SK-N-SH (cell line): ENCODE measurements around the gene LSS. TPM values are rescaled to one million over a fixed set of nuclear protein-coding genes. Genes with fewer than 3 reads are reported as not detected.

Source experiments
- CTCF ChIA-PET: fragments of 300-600, 350-600 bp; formaldehyde crosslinking; extraction: SDS; loops from one replicate; lab custom pipeline; 2021; lab: Yijun Ruan, JAX
- POLR2A ChIA-PET: fragments of 350-600 bp; sonication (Branson Sonifier 250); formaldehyde crosslinking; extraction: SDS; loops from one replicate; lab custom pipeline; 2020; ENCODE audit warnings: antibody characterized with exemption, inconsistent platforms; lab: Yijun Ruan, JAX
- DNase-seq: peaks from one replicate; pipeline ENCODE4 v3.0.0; 2012
- H2AFZ ChIP-seq: fragments of 200-600 bp; sonication (generic); 2 replicates; pipeline ENCODE4 v1.8.1; 2016; ENCODE audit warnings: antibody characterized with exemption, mild to moderate bottlenecking, low read depth
- H3F3A ChIP-seq: fragments of 200-600 bp; sonication (generic); replicated peaks from 2 replicates; pipeline ENCODE3; 2016; ENCODE audit warnings: antibody characterized with exemption, mild to moderate bottlenecking; ENCODE audit not compliant: insufficient read depth
- H3K27ac ChIP-seq, 2 experiments: fragments of 200-500 bp in 1 of 2; fragments of 200-600 bp in 1 of 2; sonication (Bioruptor generic) in 1 of 2; sonication (generic), shearing (Covaris generic) in 1 of 2; 2 replicates each; pipeline versions ENCODE4 v1.5.1 to v1.6.1; 2014 to 2016; ENCODE audit warnings: low read depth in 2 of 2, inconsistent platforms in 1 of 2, low read length in 1 of 2, mild to moderate bottlenecking in 1 of 2, mixed read lengths in 1 of 2
- H3K27me3 ChIP-seq: fragments of 200-600 bp; sonication (generic), shearing (Covaris generic); 2 replicates; pipeline ENCODE4 v1.6.1; 2016; ENCODE audit warnings: mixed run types; ENCODE audit not compliant: insufficient read depth
- H3K36me3 ChIP-seq, 2 experiments: fragments of 200-500 bp in 1 of 2; fragments of 200-600 bp in 1 of 2; sonication (Bioruptor generic) in 1 of 2; sonication (generic) in 1 of 2; replicated peaks in 1 of 2; 2 replicates each; pipeline versions ENCODE3 to v1.5.1; 2014 to 2016; ENCODE audit warnings: low read length in 1 of 2, mild to moderate bottlenecking in 1 of 2; ENCODE audit not compliant: insufficient read depth in 2 of 2, control insufficient read depth in 1 of 2
- H3K4me1 ChIP-seq, 2 experiments: fragments of 200-500 bp in 1 of 2; fragments of 200-600 bp in 1 of 2; sonication (Bioruptor generic) in 1 of 2; sonication (generic), shearing (Covaris generic) in 1 of 2; 2 replicates each; pipeline versions ENCODE4 v1.5.1 to v1.6.1; 2014 to 2016; ENCODE audit warnings: low read depth in 1 of 2, low read length in 1 of 2, mixed run types in 1 of 2; ENCODE audit not compliant: insufficient read depth in 2 of 2, control insufficient read depth in 1 of 2
- H3K4me2 ChIP-seq: fragments of 200-600 bp; sonication (generic), shearing (Covaris generic); 2 replicates; pipeline ENCODE4 v1.6.1; 2017; ENCODE audit warnings: mixed run types
- H3K4me3 ChIP-seq, 2 experiments: fragments of 200-500 bp in 1 of 2; fragments of 200-600 bp in 1 of 2; sonication (Bioruptor generic) in 1 of 2; sonication (generic), shearing (Covaris generic) in 1 of 2; 2 replicates each; pipeline versions ENCODE4 v1.5.1 to v1.8.1; 2014 to 2016; ENCODE audit warnings: low read depth in 2 of 2, inconsistent platforms in 1 of 2, low read length in 1 of 2, mild to moderate bottlenecking in 1 of 2, mixed read lengths in 1 of 2, moderate library complexity in 1 of 2
- H3K79me2 ChIP-seq: fragments of 200-600 bp; sonication (generic); 2 replicates; pipeline ENCODE4 v1.8.1; 2017; ENCODE audit warnings: mild to moderate bottlenecking; ENCODE audit not compliant: insufficient read depth
- H3K9ac ChIP-seq: fragments of 200-600 bp; sonication (generic); 2 replicates; pipeline ENCODE4 v1.6.1; 2017; ENCODE audit warnings: mixed run types
- H3K9me2 ChIP-seq: fragments of 200-600 bp; sonication (generic); 2 replicates; pipeline ENCODE4 v1.6.1; 2017; ENCODE audit warnings: mixed run types
- H3K9me3 ChIP-seq: fragments of 200-600 bp; sonication (generic); 2 replicates; pipeline ENCODE4 v1.6.1; 2017; ENCODE audit warnings: mixed run types, mild to moderate bottlenecking, moderate library complexity
- H4K20me1 ChIP-seq: fragments of 200-600 bp; sonication (generic); 2 replicates; pipeline ENCODE4 v1.6.1; 2017; ENCODE audit warnings: mild to moderate bottlenecking, mixed run types; ENCODE audit not compliant: insufficient read depth
- ELF1 ChIP-seq: IDR thresholded peaks from 2 replicates; pipeline ENCODE4 v1.4.0; 2012
- EP300 ChIP-seq, 2 experiments: IDR thresholded peaks; 2 replicates each; pipeline versions ENCODE4 v1.4.0 to v1.6.1; 2012; ENCODE audit warnings: borderline replicate concordance in 1 of 2, low read depth in 1 of 2, low read length in 1 of 2
- FOXJ3 ChIP-seq: sonication (generic); formaldehyde crosslinking; IDR thresholded peaks from 2 replicates; pipeline ENCODE4 v1.5.1; 2020; ENCODE audit warnings: mild to moderate bottlenecking, missing genetic modification reagents
- FOXM1 ChIP-seq: IDR thresholded peaks from 2 replicates; pipeline ENCODE4 v1.4.0; 2012; ENCODE audit warnings: low read depth, mild to moderate bottlenecking
- GABPA ChIP-seq: IDR thresholded peaks from 2 replicates; pipeline ENCODE4 v1.4.0; 2012; ENCODE audit warnings: low read depth, mild to moderate bottlenecking
- GATA2 ChIP-seq: sonication (generic); formaldehyde crosslinking; IDR thresholded peaks from 2 replicates; pipeline ENCODE4 v1.5.0; 2020; ENCODE audit warnings: mild to moderate bottlenecking, missing genetic modification reagents
- IRF3 ChIP-seq: fragments of 150-350 bp; IDR thresholded peaks from 2 replicates; pipeline ENCODE4 v1.6.1; 2016; ENCODE audit warnings: mild to moderate bottlenecking, low read depth, low read length
- JUND ChIP-seq: IDR thresholded peaks from 2 replicates; pipeline ENCODE4 v1.4.0; 2012
- MEF2A ChIP-seq: IDR thresholded peaks from 2 replicates; pipeline ENCODE4 v1.4.0; 2012; ENCODE audit warnings: low read depth, borderline replicate concordance
- NFIC ChIP-seq: IDR thresholded peaks from 2 replicates; pipeline ENCODE4 v1.4.0; 2012; ENCODE audit warnings: borderline replicate concordance
- PBX3 ChIP-seq: IDR thresholded peaks from 2 replicates; pipeline ENCODE4; 2012
- RAD21 ChIP-seq: IDR thresholded peaks from 2 replicates; pipeline ENCODE4 v1.6.1; 2012; ENCODE audit warnings: mild to moderate bottlenecking, low read length
- RCOR1 ChIP-seq: fragments of 150-350 bp; IDR thresholded peaks from 2 replicates; pipeline ENCODE4 v1.6.1; 2017; ENCODE audit warnings: antibody characterized with exemption, low read length
- RFX5 ChIP-seq: IDR thresholded peaks from 2 replicates; pipeline ENCODE4 v1.6.1; 2012; ENCODE audit warnings: mild to moderate bottlenecking, improper control_type of control experiment, low read length
- SIN3A ChIP-seq: IDR thresholded peaks from 2 replicates; pipeline ENCODE4 v1.6.1; 2012; ENCODE audit warnings: low read depth, mild to moderate bottlenecking, low read length, moderate library complexity, borderline replicate concordance
- SMC3 ChIP-seq: IDR thresholded peaks from 2 replicates; pipeline ENCODE4 v1.6.1; 2012; ENCODE audit warnings: low read depth, low read length, improper control_type of control experiment
- TAF1 ChIP-seq: IDR thresholded peaks from 2 replicates; pipeline ENCODE4 v1.6.1; 2012; ENCODE audit warnings: low read depth, mild to moderate bottlenecking, low read length, moderate library complexity, borderline replicate concordance
- USF1 ChIP-seq: IDR thresholded peaks from 2 replicates; pipeline ENCODE4 v1.4.0; 2012; ENCODE audit warnings: low read depth, borderline replicate concordance
- WGBS: methylation state at CpG from one replicate; pipeline ENCODE4 v1.1.6; 2017; ENCODE audit warnings: low lambda C conversion rate; 5-methylcytosine and 5-hydroxymethylcytosine counted together
- polyA plus RNA-seq, 3 experiments: library from polyadenylated mRNA; depleted of rRNA; stranded (reverse); fragments of >200 nt; gene quantifications; 2 replicates each; pipeline ENCODE4 v1.2.3, GENCODE V29; 2012
- TF ChIP-seq, protein P1 (sequence below): IDR thresholded peaks from 2 replicates; pipeline ENCODE4 v1.6.1; 2012; ENCODE audit warnings: mild to moderate bottlenecking, low read depth, low read length, moderate library complexity

Gene LSS
- polyA plus RNA-seq, 1 of the 3 experiments (the other 2 are of a cell fraction): 38.7 TPM

- TF ChIP-seq, protein P1, sequence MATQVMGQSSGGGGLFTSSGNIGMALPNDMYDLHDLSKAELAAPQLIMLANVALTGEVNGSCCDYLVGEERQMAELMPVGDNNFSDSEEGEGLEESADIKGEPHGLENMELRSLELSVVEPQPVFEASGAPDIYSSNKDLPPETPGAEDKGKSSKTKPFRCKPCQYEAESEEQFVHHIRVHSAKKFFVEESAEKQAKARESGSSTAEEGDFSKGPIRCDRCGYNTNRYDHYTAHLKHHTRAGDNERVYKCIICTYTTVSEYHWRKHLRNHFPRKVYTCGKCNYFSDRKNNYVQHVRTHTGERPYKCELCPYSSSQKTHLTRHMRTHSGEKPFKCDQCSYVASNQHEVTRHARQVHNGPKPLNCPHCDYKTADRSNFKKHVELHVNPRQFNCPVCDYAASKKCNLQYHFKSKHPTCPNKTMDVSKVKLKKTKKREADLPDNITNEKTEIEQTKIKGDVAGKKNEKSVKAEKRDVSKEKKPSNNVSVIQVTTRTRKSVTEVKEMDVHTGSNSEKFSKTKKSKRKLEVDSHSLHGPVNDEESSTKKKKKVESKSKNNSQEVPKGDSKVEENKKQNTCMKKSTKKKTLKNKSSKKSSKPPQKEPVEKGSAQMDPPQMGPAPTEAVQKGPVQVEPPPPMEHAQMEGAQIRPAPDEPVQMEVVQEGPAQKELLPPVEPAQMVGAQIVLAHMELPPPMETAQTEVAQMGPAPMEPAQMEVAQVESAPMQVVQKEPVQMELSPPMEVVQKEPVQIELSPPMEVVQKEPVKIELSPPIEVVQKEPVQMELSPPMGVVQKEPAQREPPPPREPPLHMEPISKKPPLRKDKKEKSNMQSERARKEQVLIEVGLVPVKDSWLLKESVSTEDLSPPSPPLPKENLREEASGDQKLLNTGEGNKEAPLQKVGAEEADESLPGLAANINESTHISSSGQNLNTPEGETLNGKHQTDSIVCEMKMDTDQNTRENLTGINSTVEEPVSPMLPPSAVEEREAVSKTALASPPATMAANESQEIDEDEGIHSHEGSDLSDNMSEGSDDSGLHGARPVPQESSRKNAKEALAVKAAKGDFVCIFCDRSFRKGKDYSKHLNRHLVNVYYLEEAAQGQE: no peak
- no peak for TF ChIP-seq EP300 (IDR thresholded peaks at IDR 0.05; ENCODE audit: borderline replicate concordance in 1 of 2, low read depth in 1 of 2, low read length in 1 of 2)
These were observed 77.1 kb downstream of the LSS start (continued) for GRCh38 chr21:46151261-46151988.

DNA sequence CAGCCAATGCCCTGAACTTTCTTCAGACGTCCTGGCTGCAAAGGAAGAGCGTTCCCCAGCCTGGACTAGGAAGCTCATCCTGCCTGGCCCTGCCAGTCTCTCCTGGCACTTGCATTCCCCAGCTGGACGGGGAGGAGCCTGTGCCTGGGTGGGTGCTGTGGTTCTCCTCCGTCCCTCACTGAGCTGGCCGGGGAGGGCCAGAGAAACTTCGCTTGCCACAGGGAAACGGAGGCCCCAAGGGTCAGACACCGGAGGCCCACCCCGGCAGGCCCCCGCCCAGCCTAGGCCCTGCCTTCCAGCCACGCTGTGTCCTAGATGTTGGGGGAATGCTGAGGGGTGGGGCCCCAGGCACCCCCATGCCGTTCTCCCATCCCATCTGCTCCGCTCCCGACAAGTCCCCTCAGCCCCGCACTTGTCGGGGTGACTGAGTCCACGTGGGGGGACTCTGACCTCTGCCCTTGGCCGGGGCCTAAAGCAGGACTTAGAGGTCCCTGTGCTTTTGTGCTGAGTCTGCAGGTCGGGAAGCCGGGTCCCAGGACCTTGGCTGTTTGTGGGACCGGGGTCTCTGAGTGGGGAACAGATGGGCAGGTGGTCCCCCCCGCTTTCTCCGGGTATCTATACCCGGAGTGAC, 78.0 kb downstream of the LSS start:
- Histone ChIP-seq H3K27me3 (no peaks in the 10 kb centered on the region), H3K9me2 (no peaks in the 10 kb centered on the region), H3K4me1 (peaks cover 0 to 4% of the 10 kb centered on the region in 2 experiments; a peak in 2 of 4 replicates), H3K9me3 (no peaks in the 10 kb centered on the region), H3K4me2 (no peak overlapping the region), H3K4me3 (no peak overlapping the region), H3K36me3 (no peaks in the 10 kb centered on the region), H3F3A (no peaks in the 10 kb centered on the region), H3K79me2 (no peaks in the 10 kb centered on the region), H3K27ac (no peak overlapping the region), H4K20me1 (no peaks in the 10 kb centered on the region), H2AFZ (no peak overlapping the region), H3K9ac (no peak overlapping the region)
- ChIA-PET POLR2A (no interaction called here), CTCF (interaction anchor here (1.0 to 1.6 kb wide), 5 partner anchors 8 to 177 kb away, joined by 3 read pairs; no protein-coding TSS in a partner anchor)
- WGBS: 96% methylated on average over 6 of the region's 24 CpGs
- DNase-seq: no peak
- TF ChIP-seq NFIC (no peak), FOXM1 (no peak), FOXJ3 (CRISPR knock-in tag) (no peak), JUND (no peak), PBX3 (no peak), USF1 (no peak), IRF3 (no peak), RFX5 (no peak), SIN3A (no peak), MEF2A (no peak), SMC3 (no peak), RCOR1 (no peak), TAF1 (no peak), RAD21 (no peak), GATA2 (no peak), GABPA (no peak), ELF1 (no peak)
- TF ChIP-seq, protein P1: no peak
